Transverse colon (tissue), 4 donors: ENCODE results near the gene MBD1. TPM values are rescaled to one million over a fixed set of nuclear protein-coding genes. Genes with fewer than 3 reads are reported as not detected.
A peak's percentile ranks its signal among the peaks of the same experiment; 100 is the strongest.

Experiments used
- DNase-seq: peaks from one replicate; pipeline ENCODE4 v3.0.0-alpha.2; 2019
- H3K27ac ChIP-seq, 4 donors: fragments of 200-600 bp; sonication (generic); 2 replicates each; pipeline ENCODE4 v1.5.1; 2016 to 2018; ENCODE audit warnings: inconsistent platforms in 4 of 4
- H3K27me3 ChIP-seq: fragments of 200-600 bp; sonication (generic); 2 replicates; pipeline ENCODE4 v1.5.1; 2017; ENCODE audit warnings: inconsistent platforms
- H3K36me3 ChIP-seq, 4 donors: fragments of 200-600 bp; sonication (generic); 2 replicates each; pipeline ENCODE4 v1.5.1; 2017 to 2019; ENCODE audit warnings: inconsistent platforms in 4 of 4
- H3K4me1 ChIP-seq, 4 donors: fragments of 200-600 bp; sonication (generic); 2 replicates each; pipeline ENCODE4 v1.5.1; 2017 to 2020; ENCODE audit warnings: inconsistent platforms in 4 of 4
- H3K4me3 ChIP-seq, 4 donors: fragments of 200-600 bp; sonication (generic); 1 replicate in 1 of 4; 2 replicates in 3 of 4; pipeline versions ENCODE4 v1.5.1 to v1.6.1; 2017 to 2019; ENCODE audit warnings: inconsistent platforms in 4 of 4
- H3K9me3 ChIP-seq, 2 donors: fragments of 200-600 bp; sonication (generic); 2 replicates each; pipeline ENCODE4 v1.5.1; 2017 to 2019; ENCODE audit warnings: inconsistent platforms in 2 of 2
- CTCF ChIP-seq, 5 experiments: fragments of 200-600 bp in 3 of 5; fragments of 450-650 bp in 2 of 5; sonication (generic) in 3 of 5; IDR thresholded peaks; 1 replicate in 2 of 5; 2 replicates in 3 of 5; pipeline ENCODE4 v1.5.1; 2016 to 2017; ENCODE audit warnings: antibody characterized with exemption in 5 of 5, inconsistent platforms in 3 of 5, mild to moderate bottlenecking in 2 of 5, moderate library complexity in 1 of 5
- EP300 ChIP-seq: sonication (generic); formaldehyde crosslinking; IDR thresholded peaks from one replicate; pipeline ENCODE4 v1.6.1; 2017; ENCODE audit warnings: antibody characterized with exemption, low read depth
- POLR2A ChIP-seq: fragments of 450-650 bp; IDR thresholded peaks from one replicate; pipeline ENCODE4 v1.6.1; 2016; ENCODE audit warnings: antibody characterized with exemption, mild to moderate bottlenecking, moderate library complexity
- POLR2AphosphoS5 ChIP-seq, 3 donors: sonication (generic); formaldehyde crosslinking; IDR thresholded peaks; one replicate each; pipeline ENCODE4 v1.6.1; 2016; ENCODE audit warnings: antibody characterized with exemption in 3 of 3
- WGBS, 2 donors: methylation state at CpG; one replicate each; pipeline ENCODE4 v1.1.5; 2018; ENCODE audit warnings: low coverage in 1 of 2; 5-methylcytosine and 5-hydroxymethylcytosine counted together
- in situ Hi-C, 4 donors: fragments of 200-750 bp; cut with MboI; loops; one replicate each; pipeline versions ENCODE4 v1.15.0 to v1.15.1; 2017; ENCODE audit warnings: low sequenced_read_pairs in 3 of 4, low pct_ligation_motif_present in 1 of 4, low pct_unique_long_range_greater_than_20kb in 1 of 4
- intact Hi-C: fragments of 100-400 bp; cut with DNase I; formaldehyde crosslinking; loops from one replicate; pipeline ENCODE4 v1.15.1; 2023; ENCODE audit warnings: low total_unique reads
- total RNA-seq, 4 donors: library from RNA; depleted of rRNA; stranded (reverse); fragments of >200 nt; gene quantifications; one replicate each; pipeline ENCODE4 v1.1.0, GENCODE V29; 2016

The MBD1 gene
- total RNA-seq, 4 donors from 2014 or later = 65.1 to 97.8 (median 83.0) TPM

GRCh38 chr18:50266248-50266704, 15.0 kb downstream of the MBD1 start, which contains the start of gene CFAP53:
TSS of gene CFAP53 (minus strand) at chr18:50266495. CDS start at chr18:50266404, 91 bp downstream.
- Histone ChIP-seq H3K36me3 (peaks cover 0 to 8% (median 2%) of the 10 kb centered on the region in 4 donors), H3K27ac (peak within 1 kb of the TSS; percentile 32 to 83 (median 50)), H3K4me1 (peaks cover 0 to 13% (median 9%) of the 10 kb centered on the region in 4 donors), H3K9me3 (no peaks in the 10 kb centered on the region), H3K27me3 (no peaks in the 10 kb centered on the region), H3K4me3 (peak within 1 kb of the TSS; percentile 46 to 71 (median 60))
- DNase-seq = peak; percentile 94
- peak in 2 of 3 donors; percentile 49 to 63 for TF ChIP-seq POLR2AphosphoS5 (IDR thresholded peaks at IDR 0.05)
- no peak for TF ChIP-seq EP300
- TF ChIP-seq POLR2A = peak; percentile 20
- no peak for TF ChIP-seq CTCF (IDR thresholded peaks at IDR 0.05)
- WGBS, 2 donors = 1% methylated on average over 30 of the region's 37 CpGs; no CpG with 5 or more reads in 1 of the 2 donors
- in situ Hi-C loops (no loop called here), intact Hi-C loops (no loop called here)

GRCh38 chr18:50262977-50263376, 18.3 kb downstream of the MBD1 start:
- no peaks in the 10 kb centered on the region for H3K9me3 ChIP-seq
- no peak for DNase-seq
- no peak overlapping the region for H3K27ac ChIP-seq
- H3K36me3 ChIP-seq = no peaks in the 10 kb centered on the region
- TF ChIP-seq POLR2A (no peak), CTCF (IDR thresholded peaks at IDR 0.05) (no peak), EP300 (no peak), POLR2AphosphoS5 (IDR thresholded peaks at IDR 0.05) (no peak)
- no peak overlapping the region for H3K4me3 ChIP-seq
- peaks cover 0 to 13% (median 9%) of the 10 kb centered on the region in 4 donors for H3K4me1 ChIP-seq
- in situ Hi-C loops (no loop called here), intact Hi-C loops (no loop called here)
- H3K27me3 ChIP-seq = no peaks in the 10 kb centered on the region

- intact Hi-C loops = no loop called here
These were observed 30.4 kb downstream of the MBD1 start for GRCh38 chr18:50250935-50251334.

GRCh38 chr18:50249576-50249975, 31.7 kb downstream of the MBD1 start:
- Histone ChIP-seq H3K27ac (no peak overlapping the region), H3K9me3 (no peaks in the 10 kb centered on the region), H3K4me3 (no peak overlapping the region), H3K27me3 (no peaks in the 10 kb centered on the region), H3K36me3 (no peaks in the 10 kb centered on the region), H3K4me1 (no peaks in the 10 kb centered on the region)
- intact Hi-C loops (no loop called here), in situ Hi-C loops (no loop called here)
- no peak for DNase-seq
- TF ChIP-seq CTCF (IDR thresholded peaks at IDR 0.05) = no peak
- no peak for TF ChIP-seq EP300

More at GRCh38 chr18:50250935-50251334, 30.4 kb downstream of the MBD1 start:
- no peak for TF ChIP-seq POLR2AphosphoS5 (IDR thresholded peaks at IDR 0.05)
- no peak for TF ChIP-seq POLR2A
- no peak for TF ChIP-seq CTCF (IDR thresholded peaks at IDR 0.05)
- no peak for TF ChIP-seq EP300
- in situ Hi-C loops = no loop called here
- Histone ChIP-seq H3K4me3 (no peak overlapping the region), H3K9me3 (no peaks in the 10 kb centered on the region), H3K4me1 (no peaks in the 10 kb centered on the region), H3K27me3 (no peaks in the 10 kb centered on the region), H3K36me3 (no peaks in the 10 kb centered on the region), H3K27ac (no peak overlapping the region)
- WGBS, 2 donors = 74 to 75% methylated on average over 3 of the region's 3 CpGs
- DNase-seq = no peak
